Left hindlimb (tissue), 1 donor: ENCODE measurements around the gene ZGPAT.

ENCODE experiments used
- DNase-seq: peaks from one replicate; pipeline ENCODE4 v3.0.0-alpha.2; 2018

The ZGPAT gene

DNA sequence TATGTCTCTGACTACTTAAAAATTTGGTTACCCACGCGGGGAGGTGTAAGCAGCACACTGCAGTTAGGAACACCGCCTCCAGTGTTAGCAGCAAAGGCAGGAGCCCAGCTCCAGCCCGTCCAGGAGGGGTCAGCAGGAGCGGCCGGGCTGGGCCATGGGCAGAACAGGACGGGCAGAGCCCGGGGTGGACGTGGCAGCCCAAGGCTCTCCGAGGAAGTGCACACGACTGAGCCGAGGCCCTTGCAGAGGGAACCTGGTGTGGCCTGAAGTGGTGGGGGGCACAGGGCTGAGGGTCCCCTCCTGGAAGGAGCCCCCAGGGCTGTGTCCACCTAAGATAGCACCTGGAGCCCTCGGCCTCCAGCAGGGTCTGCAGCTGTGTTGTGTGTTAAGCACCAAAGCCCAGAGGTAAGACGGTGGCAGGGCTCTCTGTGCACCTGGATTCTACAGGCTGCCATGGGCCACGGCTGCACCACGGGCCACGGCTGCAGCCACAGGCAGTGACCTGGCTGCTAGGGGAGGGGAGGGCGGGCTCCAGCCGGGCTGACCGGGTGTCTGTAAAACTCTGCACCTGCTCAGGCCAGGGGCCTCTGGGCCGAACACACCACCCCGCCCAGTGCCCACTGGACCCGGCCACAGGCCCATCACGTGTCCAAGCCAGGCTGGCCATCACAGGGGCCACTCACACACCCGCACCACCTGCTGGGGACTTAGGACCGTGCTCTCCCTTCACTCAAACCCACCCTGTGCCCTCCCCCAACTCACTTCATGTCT is 38.3 kb downstream of the ZGPAT start:
- DNase-seq, result no peak

DNA sequence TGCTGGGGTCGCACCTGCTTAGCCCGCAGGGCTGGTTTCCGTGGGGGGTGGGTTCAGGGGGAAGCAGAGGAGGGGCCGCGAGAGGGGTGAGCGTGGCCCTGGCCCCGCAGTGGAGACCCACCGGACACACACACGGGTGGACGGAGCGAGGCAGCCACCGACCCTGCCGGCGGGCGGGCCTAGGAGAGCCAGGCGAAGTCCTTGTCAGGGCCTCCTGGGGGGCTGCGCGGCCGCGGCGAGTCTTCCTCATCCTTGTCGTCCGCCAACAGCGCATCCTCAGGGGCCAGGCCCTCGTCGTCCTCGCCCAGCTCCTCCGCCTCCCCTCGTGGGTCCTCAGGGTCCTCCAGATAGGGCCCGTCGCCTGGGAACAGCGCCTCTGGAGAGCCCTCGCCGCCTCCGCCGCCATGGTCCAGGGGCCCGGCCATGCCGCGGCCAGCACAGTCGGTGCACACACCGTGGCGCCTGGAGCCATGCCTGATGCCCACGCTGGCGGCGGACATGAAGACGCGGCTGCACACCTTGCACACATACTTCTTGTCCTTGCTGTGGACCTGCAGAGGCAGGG is 39.0 kb downstream of the ZGPAT start:
- no peak for DNase-seq

DNA sequence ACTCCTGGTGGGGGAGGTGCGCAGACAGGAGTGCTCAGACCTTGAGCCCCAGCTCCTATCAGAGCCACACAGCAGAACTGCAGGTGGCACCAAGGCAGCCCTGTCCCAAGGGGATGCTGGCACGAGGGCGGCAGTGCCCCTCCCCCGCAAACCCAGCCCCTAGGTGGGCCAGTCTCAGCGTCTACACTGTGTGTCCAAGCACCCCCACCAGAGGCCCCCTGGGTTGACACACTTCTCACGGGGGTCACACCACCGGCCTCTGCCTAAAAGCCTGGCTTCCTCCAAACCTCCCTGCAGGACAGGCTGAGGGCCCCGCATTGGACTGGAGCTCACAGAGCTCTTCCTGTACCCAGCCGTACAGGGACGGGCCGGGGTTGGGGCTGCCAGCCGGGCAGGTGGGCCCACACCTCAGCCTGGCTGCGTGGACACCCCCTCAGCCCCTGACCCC is 39.8 kb downstream of the ZGPAT start:
- no peak for DNase-seq

DNA sequence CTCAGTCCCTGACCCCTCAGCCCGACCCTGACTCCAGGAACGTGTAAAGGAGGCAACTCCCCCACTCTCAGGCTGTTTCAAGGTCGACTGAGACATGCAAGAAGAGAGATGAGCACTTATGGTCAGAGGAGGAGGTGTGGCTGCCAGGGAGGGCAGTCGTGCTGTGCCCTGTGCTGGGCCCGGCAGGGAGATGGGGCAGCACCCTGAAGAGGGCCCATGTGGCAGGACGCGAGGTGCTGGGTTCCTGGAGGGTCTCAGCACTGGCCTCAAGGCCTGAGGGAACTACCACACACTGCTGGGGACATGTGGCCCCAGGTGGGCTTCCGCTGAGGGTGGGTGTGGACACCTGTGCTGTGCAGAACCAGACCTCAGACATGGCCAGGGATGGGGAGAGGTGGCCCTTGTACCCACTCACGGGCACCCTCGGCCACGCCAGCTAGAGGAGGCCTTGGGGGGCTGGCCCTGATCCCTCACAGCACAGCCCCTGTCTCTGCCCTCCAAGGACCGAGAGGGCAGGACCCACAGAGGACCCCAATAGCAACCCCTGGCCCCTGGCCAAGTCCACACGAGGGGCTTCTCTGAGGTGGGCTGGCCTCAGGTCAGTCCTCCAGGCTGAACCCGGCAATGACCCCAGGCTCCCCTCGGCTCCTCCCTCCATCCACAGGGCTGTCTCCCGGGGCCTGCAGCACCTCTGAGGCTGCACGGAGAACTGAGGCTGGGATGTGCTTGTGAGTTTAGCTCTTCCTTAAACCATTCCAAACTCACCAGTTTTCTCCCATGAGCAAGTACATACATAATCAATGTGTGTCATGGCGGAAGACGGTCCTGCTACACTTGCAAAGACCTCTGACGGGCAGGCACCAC is 40.5 kb downstream of the ZGPAT start:
- no peak for DNase-seq

DNA sequence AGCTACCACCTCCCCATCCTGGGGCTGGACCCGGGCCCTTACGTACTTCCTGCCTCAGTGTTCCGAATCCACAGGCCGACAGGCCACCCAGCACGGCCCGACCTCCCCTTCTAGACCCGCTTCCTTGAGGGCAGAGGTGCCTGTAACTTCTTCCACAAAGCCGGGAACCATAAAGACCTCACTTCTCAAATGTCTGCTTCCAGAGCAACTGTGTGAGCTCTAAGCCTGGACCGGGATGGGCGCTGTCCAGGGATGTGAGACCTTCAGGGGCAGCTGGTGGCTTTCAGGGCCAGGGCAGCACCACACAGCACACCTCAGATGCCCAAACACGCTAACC is 41.1 kb downstream of the ZGPAT start:
- DNase-seq, result no peak

DNA sequence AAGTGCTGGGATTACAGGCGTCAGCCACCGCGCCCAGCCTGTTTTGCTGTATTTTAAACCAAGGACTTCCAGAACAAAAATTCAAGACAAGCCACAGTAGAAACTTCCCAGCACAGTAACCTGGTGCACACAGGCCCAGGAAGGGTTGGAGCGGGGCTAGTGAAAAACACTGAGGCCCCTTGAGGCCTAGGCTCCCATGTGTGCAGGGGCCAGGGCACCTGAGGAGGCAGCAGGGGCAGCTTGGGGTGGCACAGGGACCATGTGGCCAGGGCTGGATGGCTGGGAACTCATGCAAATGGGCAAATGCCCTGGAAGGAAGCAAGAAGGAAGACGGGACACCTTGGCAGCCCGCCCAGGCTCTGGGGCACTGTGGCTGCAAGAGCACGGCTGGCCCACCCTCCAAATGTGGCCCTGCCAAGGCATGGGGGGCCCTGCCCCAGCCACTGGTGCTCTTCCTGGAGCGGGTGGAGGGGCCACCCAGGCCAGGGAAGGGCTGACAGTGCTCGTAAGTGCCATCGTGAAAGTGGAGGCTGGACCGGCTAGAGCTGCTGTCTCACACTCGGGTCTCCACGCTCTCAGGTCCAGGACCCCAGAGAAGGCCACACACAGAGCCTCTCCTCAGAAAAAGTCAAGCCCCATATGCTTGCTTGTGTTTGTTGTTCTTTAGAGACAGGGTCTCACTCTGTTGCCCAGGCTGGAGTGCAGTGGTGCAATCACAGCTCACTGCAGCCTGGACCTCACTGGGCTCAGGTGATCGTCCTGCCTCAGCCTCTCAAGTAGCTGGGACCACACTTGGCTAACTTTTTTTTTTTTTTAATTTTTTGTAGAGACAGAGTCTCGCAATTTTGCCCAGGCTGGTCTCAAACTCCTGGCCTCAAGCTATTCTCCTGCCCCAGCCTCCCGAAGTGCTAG is 42.0 kb downstream of the ZGPAT start:
- no peak for DNase-seq

DNA sequence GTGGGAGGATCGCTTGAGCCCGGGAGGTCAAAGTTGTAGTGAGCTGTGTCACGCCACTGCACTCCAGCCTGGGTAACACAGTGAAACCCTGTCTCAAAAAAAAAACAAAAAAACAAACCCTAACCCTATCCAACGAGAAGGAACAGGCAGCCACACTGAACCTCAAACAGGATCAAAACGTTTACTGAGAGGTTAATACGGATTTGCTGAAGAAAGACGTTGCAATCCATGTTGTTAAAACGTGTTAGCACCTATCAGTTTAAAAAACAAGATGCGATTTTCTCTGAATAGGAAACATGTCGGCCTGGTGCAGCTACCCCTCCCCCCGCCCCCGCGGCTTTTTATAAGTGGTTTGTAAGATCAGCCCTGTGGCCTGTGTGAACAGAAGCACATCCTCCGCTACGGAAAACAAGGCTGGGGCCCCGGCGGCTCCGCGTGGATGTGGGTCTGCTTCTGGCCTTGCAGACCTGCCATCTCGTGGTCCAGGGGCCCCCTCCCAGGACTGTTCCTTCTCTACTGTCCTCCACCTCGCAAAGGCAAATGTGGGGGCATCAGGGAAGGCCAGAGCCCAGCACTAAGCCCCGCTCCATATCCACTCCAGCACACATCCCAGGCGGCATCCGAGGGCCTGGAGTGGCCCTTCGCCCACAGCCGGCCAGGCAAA is 43.1 kb downstream of the ZGPAT start:
- DNase-seq, result no peak

DNA sequence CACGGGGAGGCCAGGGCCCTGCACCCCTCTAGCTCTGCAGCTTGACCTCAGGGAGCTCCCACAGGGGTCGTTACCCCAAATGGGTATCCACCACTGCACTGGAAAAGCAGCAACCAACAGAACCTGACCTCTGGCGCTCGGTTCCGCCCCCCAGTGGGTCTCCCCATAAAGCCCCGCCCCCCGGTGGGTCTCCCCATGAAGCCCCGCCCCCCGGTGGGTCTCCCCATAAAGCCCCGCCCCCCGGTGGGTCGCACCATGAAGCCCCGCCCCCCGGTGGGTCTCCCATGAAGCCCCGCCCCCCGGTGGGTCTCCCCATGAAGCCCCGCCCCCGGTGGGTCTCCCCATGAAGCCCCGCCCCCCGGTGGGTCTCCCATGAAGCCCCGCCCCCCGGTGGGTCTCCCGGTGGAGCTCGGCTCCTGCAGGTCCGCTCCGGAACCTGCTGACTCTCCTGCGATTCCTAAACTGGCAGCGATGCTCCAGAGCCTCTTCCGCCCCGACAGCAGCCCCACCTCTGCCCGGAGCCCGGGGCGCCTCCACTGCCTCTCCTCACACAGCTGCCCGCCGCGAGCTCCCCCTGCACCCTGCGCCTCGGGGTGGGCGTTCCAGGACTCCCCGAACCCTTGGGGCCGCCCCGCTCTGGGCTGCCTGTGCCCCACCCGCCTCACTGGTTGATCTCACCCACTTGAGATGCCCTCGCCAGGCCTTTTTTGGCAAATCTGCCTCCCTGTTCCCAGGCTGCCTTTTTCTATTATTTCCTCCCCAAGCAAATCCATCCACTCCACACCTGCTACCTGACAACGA is 43.8 kb downstream of the ZGPAT start:
- no peak for DNase-seq

DNA sequence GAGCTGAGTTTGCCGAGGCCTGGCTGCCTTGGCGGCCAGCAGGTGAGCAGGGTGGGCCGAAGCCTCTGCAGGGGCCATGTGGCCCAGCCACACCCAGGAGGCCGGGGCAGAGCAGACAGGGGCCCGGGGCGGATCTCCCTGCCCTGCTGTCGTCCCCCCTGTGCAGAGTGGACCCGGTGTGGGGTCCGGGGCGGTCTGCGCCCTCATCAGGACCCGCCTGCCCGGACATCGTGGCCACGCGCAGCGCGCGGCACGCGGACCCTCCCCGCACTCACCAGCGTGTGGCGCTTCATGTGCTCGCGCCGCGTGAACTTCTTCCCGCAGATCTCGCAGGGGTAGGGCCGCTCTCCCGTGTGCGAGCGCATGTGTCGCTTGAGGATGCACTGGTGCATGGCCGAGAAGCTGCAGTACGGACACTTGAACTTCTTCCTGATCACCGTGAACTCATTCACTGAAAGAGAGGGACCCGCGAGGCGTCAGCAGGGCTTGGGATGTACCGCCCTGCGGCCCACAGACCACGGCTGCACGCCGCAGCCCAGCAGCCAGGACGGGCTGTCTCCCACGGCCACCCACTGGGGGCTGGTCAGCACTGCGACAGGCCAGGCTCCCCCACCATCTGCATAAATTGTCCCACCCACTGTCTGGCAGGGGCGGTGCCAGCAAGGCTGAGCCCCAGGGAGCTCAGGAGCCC is 44.7 kb downstream of the ZGPAT start:
- no peak for DNase-seq

DNA sequence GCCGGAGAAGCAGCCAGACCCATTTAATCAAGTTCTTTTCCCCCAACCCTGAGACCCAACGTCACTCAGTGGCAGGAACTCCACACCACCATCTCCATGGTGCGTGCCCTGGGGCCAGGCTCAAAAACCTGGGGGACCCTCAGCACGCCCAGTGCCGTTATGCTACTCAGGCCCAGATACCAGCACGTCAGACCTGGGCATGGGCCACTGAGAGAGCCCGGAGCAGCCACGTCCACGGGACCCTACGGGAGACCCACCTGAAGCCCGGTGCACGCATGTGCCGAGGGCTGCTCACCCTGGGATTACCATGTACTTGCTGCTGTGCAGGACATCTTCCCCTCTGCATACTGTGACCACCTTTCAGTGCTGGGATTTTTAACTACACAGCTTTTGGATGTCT is 45.5 kb downstream of the ZGPAT start:
- no peak for DNase-seq

DNA sequence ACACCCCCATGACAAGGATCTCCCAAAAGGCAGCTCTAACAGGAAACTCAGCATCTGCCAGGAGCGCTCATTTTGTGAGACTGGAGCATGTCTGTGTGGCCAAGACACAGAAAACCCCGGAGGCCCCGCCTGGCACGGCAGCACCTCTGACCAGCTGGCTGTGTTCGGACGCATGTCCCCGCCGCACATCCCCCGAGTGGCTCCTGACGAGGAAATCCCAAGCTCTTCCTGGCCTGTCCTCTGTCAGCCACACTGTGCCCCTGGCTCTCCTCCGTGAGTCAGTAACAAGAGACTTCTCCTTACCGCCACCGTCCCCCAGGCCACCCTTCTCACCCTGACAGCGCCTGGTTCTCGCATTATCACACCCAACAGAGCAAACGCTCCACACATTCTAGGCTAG is 46.2 kb downstream of the ZGPAT start:
- peak; percentile 20 for DNase-seq

DNA sequence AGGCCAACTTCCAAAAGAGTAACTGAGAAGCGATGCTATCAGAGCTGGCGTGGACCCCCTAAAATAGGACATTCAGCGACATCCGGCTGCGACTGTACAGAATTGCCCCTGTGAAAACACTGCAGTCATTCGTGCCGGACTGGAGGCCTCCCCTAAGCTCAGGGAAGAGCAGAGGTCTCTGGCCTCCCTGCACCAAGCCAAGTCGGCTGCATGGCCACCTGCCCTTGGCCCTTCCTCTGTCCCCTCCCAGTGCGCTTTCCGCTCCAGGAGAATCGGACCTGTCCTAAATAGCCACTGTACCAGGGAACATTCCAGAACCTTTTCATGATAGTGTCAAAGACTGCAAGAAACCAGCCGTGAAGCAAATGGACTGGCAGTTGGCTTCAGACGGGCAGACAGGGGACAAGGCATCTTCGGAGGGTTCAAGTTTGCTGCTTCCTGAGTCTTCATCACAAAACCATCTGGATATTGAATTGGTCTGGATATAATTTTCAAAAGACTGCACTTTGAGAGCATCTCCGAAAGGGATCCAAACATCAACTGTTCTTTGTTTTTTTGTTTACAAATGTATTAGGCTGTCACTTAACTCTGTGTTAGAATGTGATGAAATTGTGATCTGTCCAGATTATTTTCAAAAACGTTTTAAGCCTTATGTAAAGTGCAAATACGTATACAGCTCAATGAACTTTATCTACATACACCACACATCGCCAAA is 48.3 kb downstream of the ZGPAT start:
- no peak for DNase-seq

DNA sequence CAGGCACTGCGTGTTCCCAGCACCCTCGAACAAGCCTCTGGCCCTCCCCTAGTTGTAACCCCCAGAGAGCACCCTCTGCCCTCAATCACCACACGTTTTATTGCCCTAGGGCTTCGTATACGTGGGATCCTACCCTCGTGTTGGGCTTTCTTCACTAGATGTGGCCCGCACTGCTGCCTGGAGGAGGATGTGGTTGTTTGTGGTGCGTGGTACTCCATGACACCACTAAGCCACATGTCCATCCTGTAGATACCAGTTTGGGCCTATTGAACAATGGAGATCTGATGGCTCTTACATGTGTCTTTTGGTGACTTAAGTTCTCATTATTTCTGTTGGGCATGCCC is 48.8 kb downstream of the ZGPAT start:
- DNase-seq, result no peak

DNA sequence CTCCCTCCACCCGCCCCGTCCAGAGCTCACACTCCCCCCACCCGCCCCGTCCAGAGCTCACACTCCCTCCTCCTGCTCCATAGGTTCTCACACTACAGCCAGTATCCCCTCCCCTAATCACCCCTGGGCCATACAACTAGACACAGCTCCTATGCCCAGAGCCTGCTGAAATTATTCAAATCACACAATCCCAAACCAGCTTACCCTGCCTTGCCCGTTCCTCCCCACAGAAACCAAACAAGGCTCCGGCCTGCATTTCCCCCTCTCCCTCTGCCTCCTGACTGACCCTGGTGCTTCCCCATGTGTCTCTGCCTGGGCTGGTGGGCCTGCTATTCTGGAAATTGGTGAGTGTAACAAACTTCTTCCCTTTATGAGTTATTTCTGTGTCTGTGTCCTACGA is 50.3 kb downstream of the ZGPAT start:
- no peak for DNase-seq

DNA sequence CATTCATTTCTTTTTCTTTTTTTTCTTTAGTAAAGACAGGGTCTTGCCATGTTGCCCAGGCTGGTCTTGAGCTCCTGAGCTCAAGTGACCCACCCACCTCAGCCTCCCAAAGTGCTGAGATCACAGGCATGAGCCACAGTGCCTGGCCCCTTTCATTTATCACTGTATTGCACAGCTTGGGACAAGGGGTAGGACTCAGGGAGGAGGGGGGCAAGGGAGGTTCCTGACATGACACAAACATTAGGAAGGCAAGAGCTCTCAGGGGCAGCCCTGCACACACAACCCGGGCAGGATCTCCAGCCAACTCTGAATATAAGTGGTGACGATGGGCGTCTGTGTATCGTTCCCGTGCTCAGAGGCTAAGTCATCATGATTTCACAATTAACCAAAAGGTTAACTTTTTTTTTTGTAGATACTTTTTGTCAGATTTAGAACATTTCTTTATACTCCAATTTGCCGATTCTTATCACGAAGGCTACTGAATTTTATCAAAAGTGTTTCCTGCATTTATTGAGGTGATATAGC is 51.6 kb downstream of the ZGPAT start:
- DNase-seq, result no peak

DNA sequence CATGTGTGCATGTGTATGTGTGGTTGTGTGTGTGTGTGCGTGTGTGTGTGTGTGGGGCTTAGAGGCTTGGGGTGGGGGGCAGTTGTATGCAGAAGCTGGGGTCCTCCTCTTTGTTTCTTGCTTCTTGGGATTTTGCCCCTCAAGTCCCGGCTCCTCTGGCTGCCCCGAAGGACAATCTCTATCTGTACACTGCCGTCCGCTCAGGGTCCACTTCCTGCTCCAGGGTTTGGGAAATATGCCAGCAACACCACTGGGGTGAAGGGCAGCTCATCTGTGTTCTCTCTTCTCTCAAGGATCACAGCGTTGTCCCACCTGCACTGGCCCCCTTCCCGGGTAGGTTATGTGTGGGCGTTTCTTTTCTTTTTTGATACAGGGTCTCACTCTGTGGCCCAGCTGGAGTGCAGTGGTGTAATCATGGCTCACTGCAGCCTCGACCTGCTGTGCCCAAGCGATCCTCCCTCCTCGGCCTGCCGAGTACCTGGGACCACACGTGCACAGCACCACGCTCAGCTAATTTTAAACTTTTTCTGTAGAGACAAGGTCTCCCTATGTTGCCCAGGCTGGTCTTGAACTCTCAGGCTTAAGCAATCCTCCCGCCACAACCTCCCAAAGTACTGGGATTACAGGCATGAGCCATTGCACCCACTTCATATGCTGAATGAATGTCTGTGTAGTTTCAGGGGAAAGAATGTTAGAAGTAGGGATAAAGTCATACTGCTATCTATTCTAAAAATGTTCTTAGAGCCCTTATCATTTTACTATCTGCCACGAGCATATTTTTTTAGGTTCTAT is 57.4 kb downstream of the ZGPAT start:
- no peak for DNase-seq

DNA sequence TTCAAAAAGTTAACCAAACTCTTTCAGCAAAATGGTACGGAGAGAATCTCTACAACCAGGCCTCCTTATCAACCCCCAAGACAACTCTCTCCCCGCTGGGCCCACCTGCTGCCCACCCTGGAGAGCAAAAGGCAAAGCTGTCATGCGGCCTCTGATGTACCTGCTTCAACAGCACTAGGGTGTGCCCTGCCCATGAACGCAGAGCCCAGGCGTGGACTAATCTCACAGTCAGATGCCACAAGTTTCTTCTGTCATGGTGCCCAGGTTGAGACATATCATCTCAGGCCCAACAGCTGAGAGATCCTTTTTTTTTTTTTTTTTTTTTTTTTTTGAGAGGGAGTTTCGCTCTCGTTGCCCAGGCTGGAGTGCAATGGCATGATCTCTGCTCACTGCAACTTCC is 58.1 kb downstream of the ZGPAT start:
- no peak for DNase-seq

DNA sequence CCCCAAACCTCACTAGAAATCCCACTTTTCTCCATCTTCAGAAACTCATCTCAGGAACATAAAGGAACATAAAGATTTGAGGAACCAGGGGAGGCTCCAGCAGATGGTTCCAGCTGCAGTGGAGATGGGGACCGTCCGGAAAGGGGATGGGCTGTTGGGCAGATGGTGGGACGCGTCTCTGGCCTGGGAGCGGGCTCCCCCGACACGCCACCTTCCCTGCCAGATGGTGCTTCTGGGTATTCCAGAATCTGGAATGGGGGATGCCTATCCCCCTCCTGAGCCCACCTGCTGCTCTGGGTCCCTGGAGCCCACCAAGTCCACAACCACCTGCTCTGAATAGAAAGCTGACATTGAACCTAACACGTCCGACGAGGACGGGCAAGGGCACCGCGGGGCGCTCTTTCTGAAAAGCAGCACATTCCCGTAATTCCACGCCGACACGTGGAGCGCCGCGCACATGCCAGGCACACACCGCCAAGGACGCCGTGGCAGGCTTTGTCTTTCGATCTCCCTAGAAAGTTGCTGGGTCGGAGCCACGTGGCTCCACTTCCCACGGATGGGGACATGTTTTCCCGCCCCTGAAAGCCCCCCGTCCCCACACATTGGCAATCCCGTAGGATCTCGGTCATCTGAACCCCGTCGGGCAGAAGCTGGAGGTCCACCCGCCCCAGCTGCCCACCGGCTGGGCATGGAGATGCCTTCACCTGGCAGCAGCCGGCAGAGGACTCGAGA is 59.0 kb downstream of the ZGPAT start:
- DNase-seq, result no peak
